Measurements from ENCODE around the gene ONECUT3. TPM values are rescaled to one million over a fixed set of nuclear protein-coding genes. Genes with fewer than 3 reads are reported as not detected.

ONECUT3 gene
- not detected in 2 replicates for total RNA-seq

DNA sequence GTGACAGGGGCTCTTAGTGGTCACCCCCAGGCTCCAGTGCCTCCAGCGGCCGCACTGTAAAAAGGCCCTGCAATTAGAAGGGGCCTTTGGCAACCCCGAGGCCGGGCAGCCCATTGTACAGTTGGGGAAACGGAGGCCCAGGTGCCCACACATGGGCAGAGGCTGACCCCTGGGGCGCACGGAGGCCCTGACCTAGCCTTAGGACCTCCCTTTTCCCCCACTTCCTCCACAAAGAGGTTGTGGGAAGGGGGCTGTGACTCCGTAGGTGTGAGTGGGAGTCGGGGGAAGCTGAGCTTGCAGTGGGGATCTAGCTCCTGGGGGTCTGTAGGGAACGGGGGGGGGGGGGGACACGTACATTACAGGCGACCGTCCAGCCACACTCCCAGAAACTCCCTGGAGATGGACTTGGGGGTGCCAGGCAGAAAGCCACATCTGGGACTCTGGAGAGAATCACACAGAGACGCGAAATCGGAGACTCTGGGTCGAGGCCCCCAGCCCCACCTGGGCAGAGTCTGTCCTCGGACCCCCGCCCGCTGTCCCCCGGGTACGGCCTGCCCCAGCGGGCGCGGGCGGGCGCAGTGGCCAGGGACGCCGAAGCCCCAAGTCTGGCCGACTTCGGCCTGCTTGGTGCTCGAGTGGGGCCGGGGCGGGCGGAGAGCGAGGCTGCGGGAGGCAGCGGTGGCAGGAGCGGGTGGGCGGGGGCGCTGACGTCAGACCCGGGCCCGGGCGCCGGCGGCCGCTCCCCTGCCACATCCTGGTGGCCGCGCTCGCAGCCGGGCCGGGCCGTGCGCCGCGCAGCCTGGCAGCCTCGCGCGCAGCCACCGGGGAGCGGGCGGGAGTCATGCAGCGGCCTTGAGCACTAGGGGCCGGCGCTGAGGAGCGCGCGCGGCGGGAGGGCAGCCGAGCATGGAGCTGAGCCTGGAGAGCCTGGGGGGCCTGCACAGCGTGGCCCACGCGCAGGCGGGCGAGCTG is at the start of gene ONECUT3:
Gene ONECUT3 (plus strand): TSS at position 750 of the 972 bp plus-strand sequence. CDS start 157 bp downstream, at position 907.

GRCh38 chr19:1811942-1812425 is 58.7 kb downstream of the ONECUT3 start, which contains the start of gene ATP8B3:
Gene ATP8B3, minus strand, starts transcription at chr19:1812276. Its CDS starts 540 bp downstream, at chr19:1811736.

Small RNA genes lying within 50 kb of the gene (small RNA-seq; reads per million reads assigned to genes)
- not detected for gene RF00017 (ENCODE audit: low replicate concordance)

Other genes starting within 250 kb of the ONECUT3 start
- 6.3 and 10.7 TPM in 2 replicates for gene ADAMTSL5, start 240.5 kb upstream of the ONECUT3 start, total RNA-seq
- gene PLK5, start 229.4 kb upstream of the ONECUT3 start, total RNA-seq: not detected in 2 replicates
- gene MEX3D, start 185.2 kb upstream of the ONECUT3 start, total RNA-seq: 23.2 and 98.2 TPM in 2 replicates
- gene MBD3, start 160.6 kb upstream of the ONECUT3 start, total RNA-seq: 80.5 and 134 TPM in 2 replicates
- 30.6 TPM in 2 replicates for gene UQCR11, start 148.0 kb upstream of the ONECUT3 start, total RNA-seq
- gene TCF3, start 100.9 kb upstream of the ONECUT3 start, total RNA-seq: 44.6 and 123 TPM in 2 replicates
- 1.1 and 2.3 TPM in 2 replicates for gene ATP8B3, start 58.8 kb downstream of the ONECUT3 start, total RNA-seq
- 19.9 and 28.1 TPM in 2 replicates for gene REXO1, start 95.0 kb downstream of the ONECUT3 start, total RNA-seq
- gene KLF16, start 110.1 kb downstream of the ONECUT3 start, total RNA-seq: 9.4 and 14.7 TPM in 2 replicates
- 54.1 and 87.0 TPM in 2 replicates for gene ABHD17A, start 132.0 kb downstream of the ONECUT3 start, total RNA-seq
- 5.7 and 6.4 TPM in 2 replicates for gene ADAT3, start 151.9 kb downstream of the ONECUT3 start, total RNA-seq
- 71.4 and 82.7 TPM in 2 replicates for gene SCAMP4, start 151.9 kb downstream of the ONECUT3 start, total RNA-seq
- 87.3 and 112 TPM in 2 replicates for gene CSNK1G2, start 187.7 kb downstream of the ONECUT3 start, total RNA-seq

Data from placental pericyte (primary cell).